Fibroblast of mammary gland (primary cell): ENCODE results near the gene CD160.
A peak's percentile ranks its signal among the peaks of the same experiment; 100 is the strongest.

ENCODE experiments used
- DNase-seq: peaks from one replicate; pipeline ENCODE4 v3.0.0-alpha.2; 2010; ENCODE audit warnings: low read depth
- H3K4me3 ChIP-seq: 2 replicates; pipeline ENCODE4 v1.5.1; 2011; ENCODE audit warnings: low read depth, mild to moderate bottlenecking, low read length, moderate library complexity; ENCODE audit not compliant: control insufficient read depth
- TF ChIP-seq, protein P1 (sequence below): conservative IDR thresholded peaks from 2 replicates; pipeline ENCODE4 v1.5.1; 2011; ENCODE audit warnings: low read depth, low read length, inconsistent platforms; ENCODE audit not compliant: control insufficient read depth, insufficient read depth

Gene CD160

DNA sequence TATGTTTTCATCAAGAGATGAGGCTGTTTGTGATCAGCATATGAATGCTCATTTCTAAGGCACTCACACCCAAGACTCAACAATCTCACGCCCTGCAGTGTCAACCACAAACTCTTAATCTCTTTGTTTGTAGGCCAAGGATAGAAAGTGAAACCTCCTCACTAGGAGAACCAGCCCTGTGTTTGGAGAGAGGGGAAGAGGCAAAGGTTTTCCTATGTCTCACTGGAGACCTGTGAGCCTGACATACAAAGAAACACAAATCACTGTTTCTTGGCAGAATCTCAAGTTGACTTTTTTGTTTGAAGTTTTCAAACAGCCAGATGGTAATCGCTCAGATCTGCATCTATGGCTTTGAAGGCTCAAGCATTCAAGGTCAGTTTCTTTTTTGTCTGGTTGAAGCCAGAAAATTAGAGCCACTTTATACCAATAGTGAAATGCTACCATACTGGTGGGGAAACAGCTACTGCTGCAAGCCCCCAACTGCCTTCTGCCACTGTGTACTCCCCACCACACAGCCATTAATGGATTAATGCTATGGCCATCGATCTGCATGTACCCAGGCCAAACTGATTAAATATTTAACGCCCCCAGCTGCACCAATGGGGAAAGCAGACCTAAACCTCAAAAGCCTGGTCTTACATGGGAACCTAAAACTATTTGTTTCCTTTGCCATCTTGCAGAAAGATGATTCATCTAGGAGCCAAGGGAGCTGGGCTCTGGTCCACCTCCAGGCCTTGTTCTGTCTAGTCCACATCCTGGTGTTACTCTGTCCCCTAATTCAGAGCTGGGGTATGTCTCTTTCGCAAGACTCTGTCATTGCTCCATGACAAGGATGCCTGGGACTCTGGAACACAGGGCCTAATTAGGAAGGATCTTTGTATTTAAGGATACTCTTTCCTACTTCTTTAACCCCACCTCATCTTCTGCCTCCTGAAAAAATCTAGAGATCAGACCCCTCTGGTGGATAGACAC is 28.4 kb upstream of the CD160 start:
- H3K4me3 ChIP-seq: no peak overlapping the region
- peak; percentile 87 for DNase-seq
- TF ChIP-seq, protein P1, sequence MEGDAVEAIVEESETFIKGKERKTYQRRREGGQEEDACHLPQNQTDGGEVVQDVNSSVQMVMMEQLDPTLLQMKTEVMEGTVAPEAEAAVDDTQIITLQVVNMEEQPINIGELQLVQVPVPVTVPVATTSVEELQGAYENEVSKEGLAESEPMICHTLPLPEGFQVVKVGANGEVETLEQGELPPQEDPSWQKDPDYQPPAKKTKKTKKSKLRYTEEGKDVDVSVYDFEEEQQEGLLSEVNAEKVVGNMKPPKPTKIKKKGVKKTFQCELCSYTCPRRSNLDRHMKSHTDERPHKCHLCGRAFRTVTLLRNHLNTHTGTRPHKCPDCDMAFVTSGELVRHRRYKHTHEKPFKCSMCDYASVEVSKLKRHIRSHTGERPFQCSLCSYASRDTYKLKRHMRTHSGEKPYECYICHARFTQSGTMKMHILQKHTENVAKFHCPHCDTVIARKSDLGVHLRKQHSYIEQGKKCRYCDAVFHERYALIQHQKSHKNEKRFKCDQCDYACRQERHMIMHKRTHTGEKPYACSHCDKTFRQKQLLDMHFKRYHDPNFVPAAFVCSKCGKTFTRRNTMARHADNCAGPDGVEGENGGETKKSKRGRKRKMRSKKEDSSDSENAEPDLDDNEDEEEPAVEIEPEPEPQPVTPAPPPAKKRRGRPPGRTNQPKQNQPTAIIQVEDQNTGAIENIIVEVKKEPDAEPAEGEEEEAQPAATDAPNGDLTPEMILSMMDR: no peak

DNA sequence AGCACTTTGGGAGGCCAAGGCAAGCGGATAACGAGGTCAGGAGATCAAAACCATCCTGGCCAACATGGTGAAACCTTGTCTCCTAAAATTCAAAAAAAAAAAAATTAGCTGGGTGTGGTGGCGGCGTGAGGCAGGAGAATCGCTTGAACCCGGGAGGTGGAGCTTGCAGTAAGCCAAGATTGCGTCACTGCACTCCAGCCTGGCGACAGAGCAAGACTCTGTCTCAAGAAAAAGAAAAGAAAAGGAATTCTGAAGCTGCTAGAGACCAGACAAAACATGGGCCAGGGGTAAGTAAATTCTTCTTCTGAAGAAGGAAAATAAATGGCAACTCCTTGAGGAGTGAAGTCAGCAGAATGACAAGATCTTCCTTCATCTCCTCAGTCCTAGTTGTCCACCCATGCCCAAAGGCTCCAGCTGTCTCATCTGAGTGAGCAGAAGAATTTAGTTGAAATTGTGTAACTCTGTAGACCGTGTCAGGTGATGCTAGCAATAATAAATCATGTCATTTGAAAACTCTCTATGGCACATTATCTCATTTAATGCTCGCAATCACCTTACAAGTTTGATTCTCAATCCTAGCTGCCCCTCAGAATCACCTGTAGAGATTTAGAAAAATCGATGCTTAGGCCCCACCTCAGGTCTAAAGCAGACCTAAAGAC is 26.4 kb upstream of the CD160 start:
- DNase-seq: no peak
- no peak overlapping the region for H3K4me3 ChIP-seq
- TF ChIP-seq, protein P1: no peak

DNA sequence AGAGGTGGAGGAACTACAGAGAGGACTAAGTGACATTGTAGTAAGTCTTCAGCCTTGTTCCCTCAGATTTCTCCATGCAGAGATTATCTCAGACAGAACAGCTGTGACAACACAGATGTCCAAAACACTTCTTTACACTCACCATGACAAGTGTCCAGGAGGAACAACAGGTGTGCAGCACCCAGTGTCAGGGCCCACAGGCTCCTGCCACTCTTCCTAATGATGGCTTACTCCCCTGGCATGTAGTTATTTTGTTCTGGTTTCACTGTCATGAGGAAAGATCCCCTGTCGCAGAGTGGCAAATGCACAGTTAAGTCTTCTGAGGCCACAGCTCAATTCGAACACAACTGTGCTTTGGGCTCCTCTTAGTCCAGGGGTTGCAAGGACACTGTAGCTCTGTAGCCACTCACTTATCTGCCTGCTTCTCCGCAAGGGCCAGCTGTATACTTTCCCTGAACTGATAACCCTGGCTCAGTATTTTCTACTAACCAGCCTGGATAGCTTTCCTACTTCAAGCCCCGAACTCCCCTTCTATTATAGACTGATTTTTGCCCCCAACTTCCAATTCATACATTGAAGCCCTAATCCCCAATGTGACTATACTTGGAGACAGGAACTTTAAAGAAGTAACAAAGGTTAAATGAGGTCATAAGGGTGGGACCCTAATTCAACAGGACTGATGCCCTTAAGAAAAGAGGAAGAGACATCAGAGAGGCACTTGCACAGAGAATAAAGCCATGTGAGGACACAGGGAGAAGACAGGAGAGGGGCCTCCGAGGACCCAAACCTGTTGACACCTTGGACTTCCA is 23.3 kb upstream of the CD160 start:
- TF ChIP-seq, protein P1: no peak
- H3K4me3 ChIP-seq: no peak overlapping the region
- DNase-seq: no peak

DNA sequence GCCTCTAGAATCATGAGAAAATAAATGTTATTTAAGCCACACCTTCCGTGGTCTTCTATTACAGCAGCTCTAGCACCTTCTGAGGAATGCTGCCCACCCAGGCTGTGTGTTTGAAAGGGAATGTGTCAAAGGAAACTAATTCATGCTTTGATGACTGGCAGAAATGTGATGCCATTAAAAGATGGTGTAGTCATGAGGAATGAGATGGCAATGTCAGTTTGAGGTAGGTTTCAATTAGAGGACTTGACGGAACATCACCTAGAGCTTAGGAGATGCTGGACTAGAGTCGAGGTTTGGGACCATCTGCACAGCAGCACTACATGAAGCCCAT is 22.7 kb upstream of the CD160 start:
- DNase-seq: no peak
- H3K4me3 ChIP-seq: no peak overlapping the region
- TF ChIP-seq, protein P1: no peak

DNA sequence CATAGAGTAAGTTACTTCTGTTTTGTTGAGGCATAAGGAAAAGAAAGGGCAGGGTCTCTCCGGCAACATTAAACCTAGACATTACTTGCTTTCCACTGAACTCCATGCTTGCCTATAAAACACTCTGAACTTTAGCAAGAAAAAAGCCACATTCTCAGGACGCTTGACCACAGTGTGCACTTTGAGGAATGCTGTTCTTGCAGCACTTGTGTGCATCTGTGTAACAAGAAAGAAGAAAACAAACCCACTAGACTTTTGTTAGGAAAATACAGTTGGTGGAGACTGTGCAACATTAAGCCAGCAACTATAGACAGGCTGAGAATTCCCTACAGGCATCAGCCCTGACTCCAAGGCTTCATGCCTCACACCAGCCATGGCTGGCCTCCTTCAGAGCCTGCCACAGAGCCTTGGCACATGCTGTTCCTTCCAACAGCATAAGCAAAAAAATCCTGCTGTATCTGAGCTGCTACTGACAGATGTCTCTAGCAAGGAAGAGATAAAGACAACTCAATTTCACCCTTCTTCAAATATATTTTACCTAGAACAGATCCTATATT is 17.9 kb upstream of the CD160 start:
- no peak for DNase-seq
- TF ChIP-seq, protein P1: no peak
- H3K4me3 ChIP-seq: no peak overlapping the region

DNA sequence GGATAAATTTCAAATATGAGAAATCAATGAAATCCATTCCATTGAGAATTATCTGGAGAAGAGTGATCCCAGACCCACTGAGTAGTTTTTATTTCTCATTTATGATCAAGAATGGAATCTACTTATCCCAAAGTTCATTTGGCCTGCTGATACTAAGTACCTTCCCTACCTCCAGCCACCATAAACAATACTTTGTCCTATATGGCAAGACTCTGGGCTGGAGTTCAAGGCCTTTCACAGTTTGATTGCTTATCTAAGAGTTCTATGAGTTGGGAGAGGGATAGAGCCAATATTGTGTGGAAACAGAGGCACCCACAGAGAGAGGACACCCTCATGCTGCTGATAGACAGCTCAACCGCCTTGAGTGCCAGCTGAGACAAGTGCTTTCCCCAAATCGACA is 17.2 kb upstream of the CD160 start:
- TF ChIP-seq, protein P1: no peak
- H3K4me3 ChIP-seq: no peak overlapping the region
- DNase-seq: no peak
